H9 (cell line): ENCODE results near the gene ATP11B. TPM values are rescaled to one million over a fixed set of nuclear protein-coding genes. Genes with fewer than 3 reads are reported as not detected.

Experiments used
- DNase-seq: peaks from one replicate; pipeline ENCODE4 v3.0.0-alpha.2; 2017
- H2AFZ ChIP-seq: one replicate; pipeline ENCODE4 v1.6.1; 2013; ENCODE audit warnings: mild to moderate bottlenecking, low read length, control low read depth, moderate library complexity
- H2AK5ac ChIP-seq: 2 replicates; pipeline ENCODE4 v1.6.1; 2013; ENCODE audit warnings: low read length, control low read depth, mixed read lengths; ENCODE audit not compliant: insufficient read length
- H2BK120ac ChIP-seq: one replicate; pipeline ENCODE4 v1.6.1; 2013; ENCODE audit warnings: low read depth, mild to moderate bottlenecking, low read length, control low read depth, inconsistent platforms; ENCODE audit not compliant: poor library complexity, severe bottlenecking
- H2BK12ac ChIP-seq: 2 replicates; pipeline ENCODE4 v1.6.1; 2013; ENCODE audit warnings: low read length, control low read depth, mixed read lengths, low read depth; ENCODE audit not compliant: insufficient read length
- H2BK15ac ChIP-seq: 2 replicates; pipeline ENCODE4 v1.6.1; 2013; ENCODE audit warnings: low read depth, low read length, control low read depth
- H2BK20ac ChIP-seq: one replicate; pipeline ENCODE4 v1.6.1; 2013; ENCODE audit warnings: low read depth, mild to moderate bottlenecking, low read length, control low read depth, inconsistent platforms; ENCODE audit not compliant: poor library complexity, severe bottlenecking
- H2BK5ac ChIP-seq: 2 replicates; pipeline ENCODE4 v1.6.1; 2013; ENCODE audit warnings: low read length, control low read depth, mixed read lengths; ENCODE audit not compliant: insufficient read length
- H3K14ac ChIP-seq: 2 replicates; pipeline ENCODE4 v1.6.1; 2013; ENCODE audit warnings: low read length, control low read depth; ENCODE audit not compliant: insufficient read depth
- H3K18ac ChIP-seq: 2 replicates; pipeline ENCODE4 v1.6.1; 2013; ENCODE audit warnings: low read depth, mild to moderate bottlenecking, mixed read lengths, low read length, control low read depth; ENCODE audit not compliant: insufficient read length
- H3K23ac ChIP-seq: 2 replicates; pipeline ENCODE4 v1.6.1; 2013; ENCODE audit warnings: low read length, control low read depth, mixed read lengths, low read depth; ENCODE audit not compliant: insufficient read length
- H3K23me2 ChIP-seq: 2 replicates; pipeline ENCODE4 v1.6.1; 2013; ENCODE audit warnings: low read depth, mild to moderate bottlenecking, mixed read lengths, low read length, control low read depth; ENCODE audit not compliant: insufficient read length, poor library complexity, severe bottlenecking
- H3K27ac ChIP-seq: 2 replicates; pipeline ENCODE4 v1.5.1; 2013; ENCODE audit warnings: low read length, control low read depth, mixed read lengths, low read depth; ENCODE audit not compliant: insufficient read length
- H3K27me3 ChIP-seq: 2 replicates; pipeline ENCODE4 v1.6.1; 2013; ENCODE audit warnings: low read length, control low read depth, inconsistent platforms; ENCODE audit not compliant: insufficient read depth
- H3K4ac ChIP-seq: 2 replicates; pipeline ENCODE4 v1.6.1; 2013; ENCODE audit warnings: low read depth, mild to moderate bottlenecking, control low read depth, inconsistent platforms, low read length, moderate library complexity
- H3K4me1 ChIP-seq: 2 replicates; pipeline ENCODE4 v1.6.1; 2013; ENCODE audit warnings: low read length, control low read depth, inconsistent platforms; ENCODE audit not compliant: insufficient read depth
- H3K4me2 ChIP-seq: 2 replicates; pipeline ENCODE4 v1.6.1; 2013; ENCODE audit warnings: low read length, control low read depth, mixed read lengths; ENCODE audit not compliant: insufficient read length, insufficient read depth
- H3K56ac ChIP-seq: 2 replicates; pipeline ENCODE4 v1.6.1; 2013; ENCODE audit warnings: low read depth, mild to moderate bottlenecking, mixed read lengths, low read length, control low read depth; ENCODE audit not compliant: insufficient read length
- H3K79me1 ChIP-seq: 2 replicates; pipeline ENCODE4 v1.6.1; 2013; ENCODE audit warnings: low read depth, mild to moderate bottlenecking, moderate library complexity, low read length, control low read depth, inconsistent platforms; ENCODE audit not compliant: insufficient read depth, poor library complexity, severe bottlenecking
- H3K79me2 ChIP-seq: 2 replicates; pipeline ENCODE4 v1.6.1; 2013; ENCODE audit warnings: low read length, control low read depth, inconsistent platforms; ENCODE audit not compliant: insufficient read depth
- H3K9ac ChIP-seq: 2 replicates; pipeline ENCODE4 v1.6.1; 2013; ENCODE audit warnings: low read length, control low read depth, mixed read lengths; ENCODE audit not compliant: insufficient read length; ENCODE audit errors: extremely low read depth
- H3K9me3 ChIP-seq: one replicate; pipeline ENCODE4 v1.6.1; 2013; ENCODE audit warnings: low read depth, low read length, inconsistent platforms; ENCODE audit not compliant: control insufficient read depth
- H3T11ph ChIP-seq: one replicate; pipeline ENCODE4 v1.6.1; 2013; ENCODE audit warnings: mild to moderate bottlenecking, low read length, control low read depth, inconsistent platforms
- H4K20me1 ChIP-seq: one replicate; pipeline ENCODE4 v1.6.1; 2013; ENCODE audit not compliant: control insufficient read depth, insufficient read length, insufficient read depth
- H4K5ac ChIP-seq: 2 replicates; pipeline ENCODE4 v1.6.1; 2013; ENCODE audit warnings: low read depth, mild to moderate bottlenecking, mixed read lengths, low read length, control low read depth; ENCODE audit not compliant: insufficient read length
- H4K8ac ChIP-seq: replicated peaks from 2 replicates; pipeline ENCODE4 v1.6.1; 2013; ENCODE audit warnings: low read length, control low read depth, mixed read lengths, low read depth; ENCODE audit not compliant: insufficient read length
- H4K91ac ChIP-seq: 2 replicates; pipeline ENCODE4 v1.6.1; 2013; ENCODE audit warnings: low read depth, mild to moderate bottlenecking, moderate library complexity, mixed read lengths, low read length, control low read depth; ENCODE audit not compliant: insufficient read length
- H3K27ac Mint-ChIP-seq, 3 experiments: 2 replicates in 2 of 3; 3 replicates in 1 of 3; pipeline ENCODE4 v1.8.0; 2020 to 2021; ENCODE audit warnings: mixed read lengths in 3 of 3, mild to moderate bottlenecking in 1 of 3, moderate library complexity in 1 of 3
- H3K27me3 Mint-ChIP-seq: 2 replicates; pipeline ENCODE4 v1.8.0; 2021; ENCODE audit warnings: low read depth, mild to moderate bottlenecking, moderate library complexity, mixed read lengths
- H3K36me3 Mint-ChIP-seq, 3 experiments: 2 replicates in 2 of 3; 3 replicates in 1 of 3; pipeline ENCODE4 v1.8.0; 2020 to 2021; ENCODE audit warnings: low read depth in 3 of 3, mixed read lengths in 3 of 3; ENCODE audit not compliant: insufficient read depth in 1 of 3
- H3K4me1 Mint-ChIP-seq, 2 experiments: 2 replicates each; pipeline ENCODE4 v1.8.0; 2020; ENCODE audit warnings: mixed read lengths in 2 of 2
- H3K4me3 Mint-ChIP-seq, 2 experiments: 2 replicates in 1 of 2; 3 replicates in 1 of 2; pipeline ENCODE4 v1.8.0; 2020 to 2021; ENCODE audit warnings: mild to moderate bottlenecking in 2 of 2, mixed read lengths in 2 of 2, moderate library complexity in 1 of 2
- H3K9me3 Mint-ChIP-seq, 2 experiments: 2 replicates in 1 of 2; 3 replicates in 1 of 2; pipeline ENCODE4 v1.8.0; 2020; ENCODE audit warnings: mild to moderate bottlenecking in 2 of 2, mixed read lengths in 2 of 2, moderate library complexity in 1 of 2
- CTCF ChIP-seq: fragments of 200-600 bp; sonication (generic); conservative IDR thresholded peaks from 3 replicates; pipeline ENCODE4 v1.8.0; 2021; ENCODE audit warnings: antibody characterized with exemption, mild to moderate bottlenecking
- total RNA-seq: library from RNA; stranded (reverse); gene quantifications from 2 replicates; pipeline ENCODE4 v1.2.1, GENCODE V29; 2021

The ATP11B gene
- total RNA-seq, 1 experiment from 2014 or later = 30.0 TPM

DNA sequence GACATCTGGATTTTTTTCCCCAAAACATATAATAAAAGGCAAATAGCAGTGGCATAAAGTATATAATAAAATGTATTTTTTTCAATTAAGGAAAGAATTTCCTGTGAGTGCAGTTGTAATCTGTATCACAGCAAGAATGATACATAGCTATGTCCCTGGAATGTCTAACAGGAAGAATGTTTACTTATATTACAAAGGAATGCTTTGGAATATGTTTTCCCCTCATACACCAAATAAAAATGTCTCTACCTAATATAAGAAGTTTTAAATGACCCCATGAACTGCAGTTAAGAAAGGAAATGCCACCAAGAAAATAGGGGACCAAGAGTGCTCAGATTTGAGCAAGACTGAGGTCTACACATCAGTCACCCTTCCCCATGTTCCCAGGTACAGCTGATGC is 38.0 kb upstream of the ATP11B start:
- Histone ChIP-seq H2BK5ac (no peak overlapping the region), H2BK15ac (no peak overlapping the region), H3K56ac (no peak overlapping the region), H3K14ac (no peak overlapping the region), H3K23me2 (no peaks in the 10 kb centered on the region), H3K23ac (no peak overlapping the region), H3K27ac (no peak overlapping the region), H4K20me1 (no peaks in the 10 kb centered on the region), H3K9me3 (no peaks in the 10 kb centered on the region), H3K27me3 (no peaks in the 10 kb centered on the region), H3K4me1 (no peaks in the 10 kb centered on the region), H4K5ac (no peak overlapping the region), H2BK20ac (no peak overlapping the region), H2BK120ac (no peak overlapping the region), H2AK5ac (no peak overlapping the region), H4K8ac (no peak overlapping the region), H3T11ph (no peak overlapping the region), H4K91ac (no peak overlapping the region), H3K4me2 (no peak overlapping the region), H2BK12ac (no peak overlapping the region), H3K18ac (no peak overlapping the region), H3K79me1 (no peaks in the 10 kb centered on the region), H2AFZ (no peak overlapping the region), H3K79me2 (no peaks in the 10 kb centered on the region), H3K4ac (no peak overlapping the region), H3K9ac (no peak overlapping the region)
- peaks cover 2% of the 10 kb centered on the region; the same call in 1 of the 2 replicates for H3K27me3 Mint-ChIP-seq
- no peak overlapping the region; a peak in 1 of 7 replicates for H3K27ac Mint-ChIP-seq
- no peaks in the 10 kb centered on the region for H3K4me1 Mint-ChIP-seq
- H3K4me3 Mint-ChIP-seq = no peak overlapping the region
- no peak for TF ChIP-seq CTCF
- no peaks in the 10 kb centered on the region for H3K9me3 Mint-ChIP-seq
- no peak for DNase-seq
- H3K36me3 Mint-ChIP-seq = peaks cover 0 to 3% (median 0%) of the 10 kb centered on the region in 3 experiments; a peak in 1 of 7 replicates
